GM20000 (cell line): Measurements from ENCODE around the gene KBTBD2.
"Not testable (repeated sequence)": the region's sequence is repeated elsewhere in the genome, so short reads cannot be mapped to it uniquely, and the experiment has no call there.

Source experiments
- DNase-seq: peaks from one replicate; pipeline ENCODE4 v3.0.0; 2012; ENCODE audit warnings: low spot score
- CTCF ChIP-seq: IDR thresholded peaks from 2 replicates; pipeline ENCODE4 v1.5.1; 2012; ENCODE audit warnings: mild to moderate bottlenecking, control low read depth; ENCODE audit errors: extremely low read depth, missing control alignments

Gene KBTBD2

GRCh38 chr7:32928785-32929298, 37.3 kb upstream of the KBTBD2 start:
- no peak for TF ChIP-seq CTCF
- no peak for DNase-seq

- no peak for TF ChIP-seq CTCF
- no peak for DNase-seq
These were observed 30.3 kb upstream of the KBTBD2 start for GRCh38 chr7:32921896-32922295.

- DNase-seq, result not testable (repeated sequence)
These were observed 25.4 kb upstream of the KBTBD2 start for GRCh38 chr7:32916994-32917393.

GRCh38 chr7:32916006-32916405, 24.4 kb upstream of the KBTBD2 start:
- TF ChIP-seq CTCF, result no peak
- DNase-seq, result no peak

- no peak for DNase-seq
- TF ChIP-seq CTCF, result no peak
These were observed 23.5 kb upstream of the KBTBD2 start for GRCh38 chr7:32915041-32915536.

- DNase-seq, result no peak
- TF ChIP-seq CTCF, result no peak
These were observed 22.6 kb upstream of the KBTBD2 start for GRCh38 chr7:32914184-32914583.

- DNase-seq, result no peak
- no peak for TF ChIP-seq CTCF
These were observed 18.6 kb upstream of the KBTBD2 start for GRCh38 chr7:32910195-32910594.

- no peak for DNase-seq
- no peak for TF ChIP-seq CTCF
These were observed 13.7 kb upstream of the KBTBD2 start for GRCh38 chr7:32905175-32905662.
